Psoas muscle (tissue), 8 donors: ENCODE measurements around the gene MRAS. TPM values are rescaled to one million over a fixed set of nuclear protein-coding genes. Genes with fewer than 3 reads are reported as not detected.
A peak's percentile ranks its signal among the peaks of the same experiment; 100 is the strongest.

Source experiments
- ATAC-seq, 4 donors: fragments of 200-7000 bp; cut with Tn5 transposase; one replicate each; pipeline ENCODE4 v1.9.1; 2020; ENCODE audit warnings: moderate library complexity in 3 of 4, mild to moderate bottlenecking in 2 of 4
- DNase-seq, 2 donors: peaks; one replicate each; pipeline ENCODE4 v3.0.0-alpha.2; 2020
- H3K27ac ChIP-seq: fragments of 200-600 bp; one replicate; pipeline ENCODE4 v1.8.0; 2022
- H3K27me3 ChIP-seq, 3 donors: fragments of 200-600 bp in 1 of 3; one replicate each; pipeline versions ENCODE4 v1.6.1 to v1.8.0; 2013 to 2022; ENCODE audit warnings: low read length in 2 of 3, mild to moderate bottlenecking in 2 of 3, moderate library complexity in 1 of 3; ENCODE audit not compliant: insufficient read depth in 3 of 3
- H3K36me3 ChIP-seq, 2 donors: fragments of 200-600 bp in 1 of 2; one replicate each; pipeline versions ENCODE4 v1.6.1 to v1.8.0; 2013 to 2022; ENCODE audit warnings: low read depth in 1 of 2, mild to moderate bottlenecking in 1 of 2, moderate library complexity in 1 of 2; ENCODE audit not compliant: insufficient read depth in 1 of 2
- H3K4me1 ChIP-seq: fragments of 200-600 bp; one replicate; pipeline ENCODE4 v1.8.0; 2022
- H3K4me3 ChIP-seq: fragments of 200-600 bp; one replicate; pipeline ENCODE4 v1.8.0; 2022; ENCODE audit warnings: mild to moderate bottlenecking
- H3K9me3 ChIP-seq: fragments of 200-600 bp; one replicate; pipeline ENCODE4 v1.8.0; 2022
- WGBS, 3 donors: extraction: QIAGEN DNeasy Blood & Tissue Kit; methylation state at CpG; one replicate each; pipeline versions ENCODE4 v1.1.6 to v1.1.7; 2013; 5-methylcytosine and 5-hydroxymethylcytosine counted together
- intact Hi-C, 2 donors: fragments of 100-400 bp; cut with DNase I; formaldehyde crosslinking; loops; one replicate each; pipeline versions ENCODE4 v1.11.0 to v1.14.2; 2022
- polyA plus RNA-seq, 3 donors: library from polyadenylated mRNA; stranded (reverse); fragments of 200-250 nt; gene quantifications; one replicate each; pipeline ENCODE4 v1.2.3, GENCODE V29; 2013
- total RNA-seq, 4 donors: library from RNA; stranded (reverse); fragmentation: NEBNext Ultra II Directional in 2 of 4; extraction: Animal tissue kit (Norgen Biotek cat#: 25700) in 2 of 4; gene quantifications; one replicate each; pipeline versions ENCODE4 v1.2.1 to v1.2.4, GENCODE V29; 2021 to 2023
- TF ChIP-seq, protein P1 (sequence below): fragments of 200-600 bp; IDR thresholded peaks from one replicate; pipeline ENCODE4 v1.8.0; 2022; ENCODE audit warnings: antibody characterized with exemption
- donor health status: healthy with polysubstance abuse.
- donor health status: DM: no; HTN: no; CAD: no; lungs with moderate emphysema.
- donor health status: Bipolar disorder and iron deficiency.
- donor health status: healthy.
- donor health status: DM: yes; HTN: yes; CAD: no.
- donor health status: DM: no; HTN: no; CAD: no.
- donor health status: DM: no; HTN: no; CAD: no.
- donor health status: DM: yes; HTN: yes; CAD: no.

Gene MRAS
- total and polyA plus RNA-seq, 7 donors = 43.8 to 166 (median 107) TPM

DNA sequence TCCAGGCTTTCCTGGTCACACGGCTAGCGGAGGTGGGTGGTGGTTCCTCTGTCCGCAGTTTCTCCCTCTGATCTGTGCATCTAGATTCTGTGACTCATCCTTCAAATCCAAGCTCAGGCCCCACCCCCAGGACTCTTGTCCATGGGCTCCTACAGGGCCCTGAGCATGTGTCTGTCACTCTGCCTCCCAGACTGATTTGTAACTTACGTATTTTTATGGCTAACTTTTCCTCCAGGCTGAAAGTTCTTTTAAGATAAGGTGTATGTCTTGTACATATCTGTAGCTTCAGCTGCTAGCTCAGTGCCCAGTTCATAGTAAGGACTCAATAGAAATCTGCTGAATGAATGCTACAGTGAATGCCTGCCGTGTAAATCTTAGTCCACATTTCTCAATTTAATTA is 94.1 kb downstream of the MRAS start:
- Histone ChIP-seq H3K4me1 (no peaks in the 10 kb centered on the region), H3K4me3 (no peak overlapping the region), H3K36me3 (no peaks in the 10 kb centered on the region), H3K27ac (no peak overlapping the region), H3K27me3 (no peaks in the 10 kb centered on the region), H3K9me3 (no peaks in the 10 kb centered on the region)
- DNase-seq (no peak), ATAC-seq (peak in 3 of 4 donors; percentile 68 to 80 (median 69))
- TF ChIP-seq, protein P1, sequence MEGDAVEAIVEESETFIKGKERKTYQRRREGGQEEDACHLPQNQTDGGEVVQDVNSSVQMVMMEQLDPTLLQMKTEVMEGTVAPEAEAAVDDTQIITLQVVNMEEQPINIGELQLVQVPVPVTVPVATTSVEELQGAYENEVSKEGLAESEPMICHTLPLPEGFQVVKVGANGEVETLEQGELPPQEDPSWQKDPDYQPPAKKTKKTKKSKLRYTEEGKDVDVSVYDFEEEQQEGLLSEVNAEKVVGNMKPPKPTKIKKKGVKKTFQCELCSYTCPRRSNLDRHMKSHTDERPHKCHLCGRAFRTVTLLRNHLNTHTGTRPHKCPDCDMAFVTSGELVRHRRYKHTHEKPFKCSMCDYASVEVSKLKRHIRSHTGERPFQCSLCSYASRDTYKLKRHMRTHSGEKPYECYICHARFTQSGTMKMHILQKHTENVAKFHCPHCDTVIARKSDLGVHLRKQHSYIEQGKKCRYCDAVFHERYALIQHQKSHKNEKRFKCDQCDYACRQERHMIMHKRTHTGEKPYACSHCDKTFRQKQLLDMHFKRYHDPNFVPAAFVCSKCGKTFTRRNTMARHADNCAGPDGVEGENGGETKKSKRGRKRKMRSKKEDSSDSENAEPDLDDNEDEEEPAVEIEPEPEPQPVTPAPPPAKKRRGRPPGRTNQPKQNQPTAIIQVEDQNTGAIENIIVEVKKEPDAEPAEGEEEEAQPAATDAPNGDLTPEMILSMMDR = no peak
- 88% methylated on average over 5 of the region's 5 CpGs for WGBS, 3 donors
- intact Hi-C loops = no loop called here

DNA sequence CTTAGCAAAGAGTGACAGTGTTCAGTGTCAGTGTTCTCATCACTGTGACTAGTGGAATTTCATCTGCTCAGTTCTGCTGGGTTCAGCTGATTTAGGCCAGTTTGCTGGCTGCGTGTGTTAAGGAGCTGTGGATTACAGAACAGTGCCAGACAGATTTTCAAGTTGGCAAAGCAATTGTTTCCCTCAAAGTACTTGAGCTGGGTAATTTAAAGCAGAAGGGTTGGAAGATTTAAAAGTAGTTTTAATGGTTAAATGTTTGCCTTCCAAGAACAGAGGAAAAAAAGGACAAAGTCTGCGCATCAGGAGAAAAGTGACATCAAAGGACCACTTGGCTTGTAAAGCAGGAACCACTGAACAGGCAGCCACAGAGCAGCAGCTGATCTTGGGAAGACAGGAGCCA is 94.7 kb downstream of the MRAS start:
- no peak for DNase-seq
- Histone ChIP-seq H3K4me1 (no peaks in the 10 kb centered on the region), H3K36me3 (no peaks in the 10 kb centered on the region), H3K27ac (no peak overlapping the region), H3K27me3 (no peaks in the 10 kb centered on the region), H3K9me3 (no peaks in the 10 kb centered on the region), H3K4me3 (no peak overlapping the region)
- intact Hi-C loops = no loop called here
- TF ChIP-seq, protein P1 = no peak
- ATAC-seq = peak in 1 of 4 donors; percentile 47
- WGBS, 3 donors = 59 to 65% (median 61%) methylated on average over 2 of the region's 2 CpGs

DNA sequence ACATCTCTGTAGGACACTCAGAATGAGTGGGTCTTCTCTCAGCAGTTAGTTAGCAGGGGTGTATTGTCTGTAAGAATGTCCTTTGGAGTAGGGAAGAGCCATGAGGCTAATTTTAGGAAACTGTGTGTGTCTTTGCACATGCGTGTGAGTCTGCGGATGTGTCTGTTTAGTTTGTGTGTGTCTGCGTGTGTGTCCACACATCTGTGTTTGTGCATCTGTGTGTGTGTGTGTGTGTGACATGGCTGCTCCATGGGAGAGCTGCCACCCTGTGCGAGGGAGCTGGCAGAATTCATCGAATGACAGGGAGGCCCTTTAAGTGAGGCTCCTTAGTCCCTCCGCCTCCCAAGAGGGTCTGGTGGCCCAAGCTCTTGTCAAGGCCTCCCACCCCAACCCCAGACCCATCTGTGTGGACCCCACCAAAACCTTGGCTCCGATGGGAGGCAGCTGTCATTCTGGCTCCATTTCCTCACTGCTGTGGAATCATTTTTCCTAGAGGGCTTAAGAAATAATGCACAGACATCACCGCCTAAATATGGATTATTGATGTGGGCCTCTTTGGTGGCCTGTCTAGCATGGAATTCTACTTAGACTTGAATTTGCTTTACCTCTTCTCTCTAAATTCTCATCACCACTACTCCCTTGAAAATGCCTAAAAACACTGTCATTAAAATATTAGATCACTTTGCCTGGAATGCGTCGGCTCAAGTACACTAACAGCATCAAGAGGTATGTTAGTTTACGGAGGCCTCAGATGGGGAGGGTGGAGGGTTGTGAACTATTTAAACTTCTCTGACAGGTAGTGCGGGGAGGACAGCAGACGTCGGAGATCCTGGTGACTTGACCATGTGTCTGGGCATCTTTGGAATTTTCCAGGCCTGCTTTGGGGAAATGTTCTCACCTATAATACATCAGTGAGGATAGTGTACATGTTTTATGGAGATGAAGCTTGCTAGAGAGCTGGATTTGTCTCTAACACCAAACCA is 95.4 kb downstream of the MRAS start:
- intact Hi-C loops = loop anchor here in 1 of 2 donors (2.0 kb wide), 1 partner anchor 49 kb away; no protein-coding TSS in a partner anchor
- 71 to 75% (median 74%) methylated on average over 14 of the region's 14 CpGs for WGBS, 3 donors
- no peaks in the 10 kb centered on the region for H3K27me3 ChIP-seq

DNA sequence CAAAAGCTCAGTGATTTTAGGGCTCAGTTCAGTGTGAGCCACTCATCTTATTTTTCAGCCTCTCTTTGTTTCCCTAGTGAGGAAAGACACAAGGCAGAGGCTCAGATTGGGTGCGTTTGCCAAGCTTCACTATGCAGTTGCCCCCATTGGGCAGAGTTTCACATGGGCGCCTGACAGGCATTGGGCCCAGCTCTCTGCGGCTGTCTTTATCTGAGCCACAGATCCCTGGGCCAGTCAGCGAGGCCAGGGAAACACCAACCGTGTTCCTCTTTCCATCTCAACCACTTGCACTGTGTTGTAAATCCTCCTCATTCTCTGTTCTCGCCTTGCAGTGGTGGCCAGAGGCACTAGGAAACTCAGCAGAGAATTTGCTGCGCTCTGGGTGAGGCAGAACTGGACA is 96.9 kb downstream of the MRAS start:
- 79 to 84% (median 79%) methylated on average over 7 of the region's 7 CpGs for WGBS, 3 donors
- DNase-seq = no peak
- H3K4me1 ChIP-seq = no peaks in the 10 kb centered on the region
- no peak overlapping the region for H3K4me3 ChIP-seq
- H3K9me3 ChIP-seq = no peaks in the 10 kb centered on the region
- no peaks in the 10 kb centered on the region for H3K36me3 ChIP-seq
- intact Hi-C loops = loop anchor here in 1 of 2 donors (2.0 kb wide), 1 partner anchor 48 kb away; no protein-coding TSS in a partner anchor
- ATAC-seq = no peak
- H3K27ac ChIP-seq = no peak overlapping the region
- TF ChIP-seq, protein P1 = no peak
- H3K27me3 ChIP-seq = no peaks in the 10 kb centered on the region

More for the DNA sequence above, 95.4 kb downstream of the MRAS start:
- TF ChIP-seq, protein P1 = no peak
- DNase-seq (no peak), ATAC-seq (no peak)
- H3K4me1 ChIP-seq = no peaks in the 10 kb centered on the region
- no peaks in the 10 kb centered on the region for H3K36me3 ChIP-seq
- no peaks in the 10 kb centered on the region for H3K9me3 ChIP-seq
- no peak overlapping the region for H3K4me3 ChIP-seq
- no peak overlapping the region for H3K27ac ChIP-seq
